DND-41 (cell line): ENCODE measurements around the gene SFSWAP.

Experiments used
- ATAC-seq: fragments of 200-7000 bp; cut with Tn5 transposase; 3 replicates; pipeline ENCODE4 v1.9.1; 2021; ENCODE audit warnings: low read depth; ENCODE audit not compliant: insufficient read depth
- DNase-seq: peaks from one replicate; pipeline ENCODE4 v3.0.0-alpha.2; 2020
- H2AFZ ChIP-seq: 2 replicates; pipeline ENCODE4 v1.6.0; 2012; ENCODE audit warnings: low read depth, low read length
- H3K27ac ChIP-seq: 2 replicates; pipeline ENCODE4 v1.5.1; 2012; ENCODE audit warnings: low read length, inconsistent platforms
- H3K27me3 ChIP-seq: fragments of 200-600 bp; sonication (generic); 2 replicates; pipeline ENCODE4 v1.6.0; 2012; ENCODE audit warnings: low read length, mild to moderate bottlenecking, inconsistent platforms; ENCODE audit not compliant: insufficient read depth, poor library complexity
- H3K36me3 ChIP-seq: 2 replicates; pipeline ENCODE4 v1.5.1; 2012; ENCODE audit warnings: low read length, inconsistent platforms; ENCODE audit not compliant: insufficient read depth
- H3K4me1 ChIP-seq: 2 replicates; pipeline ENCODE4 v1.5.1; 2012; ENCODE audit warnings: mild to moderate bottlenecking, low read length; ENCODE audit not compliant: insufficient read depth
- H3K4me2 ChIP-seq: 2 replicates; pipeline ENCODE4 v1.6.0; 2012; ENCODE audit warnings: mild to moderate bottlenecking, moderate library complexity, low read length, inconsistent platforms; ENCODE audit not compliant: insufficient read depth
- H3K4me3 ChIP-seq, 2 experiments: fragments of 200-600 bp in 1 of 2; shearing (Covaris generic) in 1 of 2; 2 replicates each; pipeline ENCODE4 v1.5.1; 2012 to 2016; ENCODE audit warnings: inconsistent platforms in 2 of 2, low read length in 2 of 2, mild to moderate bottlenecking in 2 of 2, low read depth in 1 of 2, moderate library complexity in 1 of 2
- H3K79me2 ChIP-seq: 2 replicates; pipeline ENCODE4 v1.6.0; 2012; ENCODE audit warnings: low read length, inconsistent platforms; ENCODE audit not compliant: insufficient read depth
- H3K9ac ChIP-seq: 2 replicates; pipeline ENCODE4 v1.6.0; 2012; ENCODE audit warnings: low read depth, mild to moderate bottlenecking, inconsistent platforms, low read length, moderate library complexity
- H3K9me3 ChIP-seq: 2 replicates; pipeline ENCODE4 v1.5.1; 2012; ENCODE audit warnings: low read length, moderate library complexity, mild to moderate bottlenecking, inconsistent platforms; ENCODE audit not compliant: insufficient read depth, severe bottlenecking
- H4K20me1 ChIP-seq: 2 replicates; pipeline ENCODE4 v1.6.0; 2012; ENCODE audit warnings: low read length; ENCODE audit not compliant: insufficient read depth
- EZH2 ChIP-seq: IDR thresholded peaks from 3 replicates; pipeline ENCODE4 v1.6.1; 2012; ENCODE audit warnings: borderline replicate concordance, low read depth, mild to moderate bottlenecking, moderate library complexity, low read length, inconsistent platforms; ENCODE audit not compliant: severe bottlenecking
- TF ChIP-seq, protein P1 (sequence below): IDR thresholded peaks from 2 replicates; pipeline ENCODE4 v1.5.1; 2012; ENCODE audit warnings: borderline replicate concordance, low read length, moderate library complexity, mild to moderate bottlenecking; ENCODE audit not compliant: poor library complexity, severe bottlenecking; ENCODE audit errors: extremely low read depth

Gene SFSWAP

DNA sequence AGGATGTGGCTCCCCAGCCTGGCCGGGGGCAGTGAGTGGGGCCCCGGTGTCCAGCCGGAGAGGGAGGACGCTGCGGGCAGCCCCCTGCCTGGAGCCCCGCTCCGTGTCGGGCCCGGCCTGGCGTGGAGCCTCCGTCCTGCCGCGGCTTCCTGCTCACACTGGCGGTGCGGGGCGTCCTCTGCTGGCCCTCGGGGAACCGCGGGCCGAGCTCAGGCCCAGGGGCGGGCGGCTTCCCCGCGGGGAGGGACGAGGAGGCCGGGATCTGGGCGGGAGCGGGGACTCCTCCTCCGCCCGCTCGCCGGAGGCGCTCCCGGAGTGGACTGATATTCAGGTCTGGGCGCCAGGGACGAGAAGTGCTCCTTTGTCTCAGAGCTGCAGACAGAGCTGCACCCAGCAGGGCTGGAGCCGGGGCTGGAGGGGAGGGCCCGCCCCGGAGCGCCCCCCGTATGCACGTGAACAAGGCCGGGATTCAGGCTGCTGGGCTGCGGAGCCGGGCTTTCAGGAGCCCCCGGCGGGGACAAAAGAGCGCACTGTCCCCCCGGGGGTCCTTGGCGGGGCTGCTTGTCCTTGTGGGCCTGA, 119.5 kb downstream of the SFSWAP start:
- Histone ChIP-seq H3K4me3 (no peak overlapping the region), H2AFZ (no peak overlapping the region), H3K4me2 (no peak overlapping the region), H4K20me1 (no peaks in the 10 kb centered on the region), H3K27ac (no peak overlapping the region), H3K36me3 (no peaks in the 10 kb centered on the region), H3K4me1 (no peaks in the 10 kb centered on the region), H3K9ac (no peak overlapping the region), H3K27me3 (no peaks in the 10 kb centered on the region), H3K9me3 (no peaks in the 10 kb centered on the region), H3K79me2 (no peaks in the 10 kb centered on the region)
- DNase-seq (no peak), ATAC-seq (no peak)
- TF ChIP-seq EZH2: no peak
- TF ChIP-seq, protein P1, sequence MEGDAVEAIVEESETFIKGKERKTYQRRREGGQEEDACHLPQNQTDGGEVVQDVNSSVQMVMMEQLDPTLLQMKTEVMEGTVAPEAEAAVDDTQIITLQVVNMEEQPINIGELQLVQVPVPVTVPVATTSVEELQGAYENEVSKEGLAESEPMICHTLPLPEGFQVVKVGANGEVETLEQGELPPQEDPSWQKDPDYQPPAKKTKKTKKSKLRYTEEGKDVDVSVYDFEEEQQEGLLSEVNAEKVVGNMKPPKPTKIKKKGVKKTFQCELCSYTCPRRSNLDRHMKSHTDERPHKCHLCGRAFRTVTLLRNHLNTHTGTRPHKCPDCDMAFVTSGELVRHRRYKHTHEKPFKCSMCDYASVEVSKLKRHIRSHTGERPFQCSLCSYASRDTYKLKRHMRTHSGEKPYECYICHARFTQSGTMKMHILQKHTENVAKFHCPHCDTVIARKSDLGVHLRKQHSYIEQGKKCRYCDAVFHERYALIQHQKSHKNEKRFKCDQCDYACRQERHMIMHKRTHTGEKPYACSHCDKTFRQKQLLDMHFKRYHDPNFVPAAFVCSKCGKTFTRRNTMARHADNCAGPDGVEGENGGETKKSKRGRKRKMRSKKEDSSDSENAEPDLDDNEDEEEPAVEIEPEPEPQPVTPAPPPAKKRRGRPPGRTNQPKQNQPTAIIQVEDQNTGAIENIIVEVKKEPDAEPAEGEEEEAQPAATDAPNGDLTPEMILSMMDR: no peak

DNA sequence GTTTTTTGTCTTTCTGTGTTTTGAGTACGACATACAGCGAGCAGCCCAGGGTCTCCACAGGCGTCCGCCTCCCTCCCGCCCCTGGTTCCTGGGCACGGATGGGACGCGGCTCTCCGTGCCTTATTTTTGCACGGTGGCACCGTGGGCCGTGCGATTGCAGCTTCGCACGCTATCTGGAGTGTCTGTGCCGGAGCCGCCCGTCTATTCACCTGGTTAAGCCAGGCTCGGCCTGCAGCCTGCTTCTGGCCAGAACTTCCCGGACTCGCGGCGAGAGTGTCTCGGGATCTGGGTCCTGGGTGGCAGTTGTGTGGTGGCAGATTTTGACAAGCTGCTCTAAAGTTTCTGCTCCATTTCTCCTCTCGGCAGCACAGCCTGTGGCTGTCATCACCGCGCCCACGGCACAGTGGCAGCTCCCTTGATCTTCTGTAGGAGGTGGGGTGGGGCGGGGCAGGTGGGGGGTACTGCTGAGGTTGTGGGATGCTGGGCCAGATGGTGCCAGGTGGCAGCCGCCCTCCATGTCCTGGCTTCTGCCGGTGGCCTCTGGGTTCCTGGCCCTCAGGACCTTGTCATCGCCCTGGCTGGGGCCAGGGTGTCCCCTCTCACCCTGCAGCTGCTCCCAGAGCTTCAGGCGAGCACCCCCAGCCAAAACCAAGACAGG, 120.2 kb downstream of the SFSWAP start:
- Histone ChIP-seq H3K36me3 (no peaks in the 10 kb centered on the region), H3K9me3 (no peaks in the 10 kb centered on the region), H3K27ac (no peak overlapping the region), H3K4me3 (no peak overlapping the region), H3K27me3 (no peaks in the 10 kb centered on the region), H3K4me1 (no peaks in the 10 kb centered on the region), H3K79me2 (no peaks in the 10 kb centered on the region), H2AFZ (no peak overlapping the region), H4K20me1 (no peaks in the 10 kb centered on the region), H3K4me2 (no peak overlapping the region), H3K9ac (no peak overlapping the region)
- ATAC-seq (peak; percentile 47; the same call in 2 of the 3 replicates), DNase-seq (peak; percentile 30)
- TF ChIP-seq, protein P1: no peak
- TF ChIP-seq EZH2: no peak

DNA sequence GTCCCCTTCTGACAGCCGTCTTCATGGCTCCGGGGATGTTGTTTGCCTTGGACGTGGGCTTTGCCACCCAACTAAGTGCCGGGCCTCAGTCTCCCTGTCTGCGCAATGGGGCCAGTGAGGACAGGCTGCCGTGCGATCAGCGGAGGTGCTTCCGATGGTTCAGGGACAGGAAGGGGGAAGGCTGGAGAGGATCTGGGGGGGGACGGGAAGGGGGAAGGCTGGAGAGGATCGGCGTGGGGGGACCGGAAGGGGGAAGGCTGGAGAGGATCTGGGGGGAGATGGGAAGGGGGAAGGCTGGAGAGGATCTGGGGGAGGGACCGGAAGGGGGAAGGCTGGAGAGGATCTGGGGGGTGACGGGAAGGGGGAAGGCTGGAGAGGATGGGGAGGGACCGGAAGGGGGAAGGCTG, 120.7 kb downstream of the SFSWAP start:
- H3K4me3 ChIP-seq: no peak overlapping the region
- H3K9me3 ChIP-seq: no peaks in the 10 kb centered on the region
- no peak overlapping the region for H3K27ac ChIP-seq
- DNase-seq: no peak
- no peaks in the 10 kb centered on the region for H4K20me1 ChIP-seq
- H3K4me2 ChIP-seq: no peak overlapping the region
- H3K4me1 ChIP-seq: no peaks in the 10 kb centered on the region
- no peak overlapping the region for H2AFZ ChIP-seq
- no peaks in the 10 kb centered on the region for H3K36me3 ChIP-seq
- no peaks in the 10 kb centered on the region for H3K79me2 ChIP-seq
- ATAC-seq: no peak
- TF ChIP-seq EZH2: no peak
- TF ChIP-seq, protein P1: no peak
- H3K27me3 ChIP-seq: no peaks in the 10 kb centered on the region
- H3K9ac ChIP-seq: no peak overlapping the region
